HG02870 (cell line): ENCODE results near the gene GPX6.
"Not testable (repeated sequence)": the region's sequence is repeated elsewhere in the genome, so short reads cannot be mapped to it uniquely, and the experiment has no call there.

Source experiments
- ATAC-seq: cut with Tn5 transposase; IDR thresholded peaks from one replicate; pipeline ENCODE4 v1.9.1; 2021; ENCODE audit warnings: mild to moderate bottlenecking, moderate library complexity; ENCODE audit not compliant: unreplicated experiment

GPX6 gene

GRCh38 chr6:28515676-28516075 lies at the start of gene GPX6:
TSS of gene GPX6 (minus strand) at chr6:28515793. CDS start at chr6:28515743, 50 bp downstream.
- no peak for ATAC-seq

- no peak for ATAC-seq
Measured at GRCh38 chr6:28563430-28564095, 48.0 kb upstream of the GPX6 start.

DNA sequence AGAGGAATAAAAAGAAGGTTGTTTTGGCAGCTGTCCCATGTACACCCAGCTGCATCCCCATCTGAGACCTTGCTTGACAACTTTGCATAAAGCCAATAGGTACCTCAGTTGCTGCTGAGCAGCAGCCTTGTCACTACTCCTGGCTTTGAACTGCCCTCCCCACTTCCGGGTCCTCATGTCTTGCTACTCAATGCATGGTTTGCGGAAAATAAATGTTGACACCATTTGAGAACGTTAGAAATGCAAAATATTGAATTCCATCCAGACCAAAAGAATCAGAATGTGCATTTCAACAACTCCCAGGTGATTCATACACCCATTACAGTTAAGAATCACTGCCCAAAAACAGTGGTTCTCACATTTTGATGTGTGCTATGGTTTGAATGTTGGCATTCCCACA lies 43.0 kb upstream of the GPX6 start:
- ATAC-seq = no peak

- ATAC-seq = no peak
Measured at GRCh38 chr6:28555136-28555535, 39.5 kb upstream of the GPX6 start.

- no peak for ATAC-seq
Measured at GRCh38 chr6:28553986-28554881, 38.6 kb upstream of the GPX6 start.

GRCh38 chr6:28553384-28553985 lies 37.9 kb upstream of the GPX6 start:
- no peak for ATAC-seq

- no peak for ATAC-seq
Measured at GRCh38 chr6:28551891-28552666, 36.5 kb upstream of the GPX6 start.

- ATAC-seq = not testable (repeated sequence)
Measured at GRCh38 chr6:28547003-28547402, 31.4 kb upstream of the GPX6 start.

GRCh38 chr6:28545955-28546354 lies 30.4 kb upstream of the GPX6 start:
- no peak for ATAC-seq

- ATAC-seq = no peak
Measured at GRCh38 chr6:28543651-28544610, 28.3 kb upstream of the GPX6 start.

- ATAC-seq = no peak
Measured at GRCh38 chr6:28542440-28543296, 27.1 kb upstream of the GPX6 start.

GRCh38 chr6:28541996-28542395 lies 26.4 kb upstream of the GPX6 start:
- ATAC-seq = no peak

- no peak for ATAC-seq
Measured at GRCh38 chr6:28537509-28538140, 22.0 kb upstream of the GPX6 start.

- ATAC-seq = no peak
Measured at GRCh38 chr6:28537065-28537464, 21.5 kb upstream of the GPX6 start.

GRCh38 chr6:28534875-28535274 lies 19.3 kb upstream of the GPX6 start:
- ATAC-seq = no peak

DNA sequence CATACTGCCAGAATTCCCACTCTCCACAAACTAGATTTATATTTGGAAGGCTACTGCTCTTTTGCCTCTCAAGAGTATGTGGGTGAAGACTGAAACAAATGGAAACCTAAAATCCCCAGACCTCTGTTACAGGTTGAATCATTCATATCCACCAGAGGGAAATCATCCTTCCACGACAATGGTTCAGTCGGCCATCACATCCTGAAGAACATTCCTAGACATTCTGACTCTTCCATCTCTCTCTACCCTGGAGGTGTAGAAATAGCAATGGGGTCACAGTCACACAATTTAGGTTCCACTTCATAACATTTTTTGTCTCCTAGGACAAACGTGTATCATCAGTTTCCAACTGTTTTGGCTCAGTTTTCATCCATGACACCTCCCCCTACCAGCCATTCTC lies 18.7 kb upstream of the GPX6 start:
- no peak for ATAC-seq

- ATAC-seq = no peak
Measured at GRCh38 chr6:28531479-28532128, 16.0 kb upstream of the GPX6 start.

GRCh38 chr6:28530777-28531176 lies 15.2 kb upstream of the GPX6 start:
- ATAC-seq = no peak
